Mesangial cell (primary cell): ENCODE data around the gene NAB2. TPM values are rescaled to one million over a fixed set of nuclear protein-coding genes. Genes with fewer than 3 reads are reported as not detected.

Experiments used
- total RNA-seq: library from RNA; depleted of rRNA; stranded (reverse); fragments of >200 nt; gene quantifications from 2 replicates; pipeline ENCODE4 v1.2.3, GENCODE V29; 2015

NAB2 gene
- 16.0 and 36.5 TPM in 2 replicates for total RNA-seq

GRCh38 chr12:57088354-57089270 is at the start of gene NAB2:
Gene NAB2 (plus strand): TSS chr12:57089114. CDS start chr12:57089272, 158 bp downstream.

GRCh38 chr12:57049890-57050289 is 39.0 kb upstream of the NAB2 start, which contains the start of gene MYO1A:
Gene MYO1A (minus strand): TSS chr12:57050129. CDS start chr12:57048323, 1,806 bp downstream.

GRCh38 chr12:57078519-57079404 is 10.2 kb upstream of the NAB2 start, which contains the start of gene NEMP1:
Gene NEMP1 (minus strand): TSS chr12:57078791. CDS start chr12:57078745, 46 bp downstream.

GRCh38 chr12:57111031-57111734 is 22.3 kb downstream of the NAB2 start, which contains the start of gene STAT6:
Gene STAT6 (minus strand): TSS chr12:57111362. CDS start chr12:57108278, 3,084 bp downstream.

GRCh38 chr12:57127726-57128518 is 39.0 kb downstream of the NAB2 start, which contains the start of gene LRP1:
Gene LRP1 (plus strand): TSS chr12:57128483. CDS start chr12:57128965, 482 bp downstream.

Other genes with a start within 250 kb of the NAB2 start
- gene SDR9C7, start 154.7 kb upstream of the NAB2 start, total RNA-seq: not detected in 2 replicates
- gene RDH16, start 131.5 kb upstream of the NAB2 start, total RNA-seq: under 0.01 TPM in 1 of 2 replicates, not detected in the other
- gene ZBTB39, start 82.6 kb upstream of the NAB2 start, total RNA-seq: 4.1 and 4.9 TPM in 2 replicates
- not detected in 2 replicates for gene TAC3, start 72.6 kb upstream of the NAB2 start, total RNA-seq
- not detected in 2 replicates for gene MYO1A, start 39.0 kb upstream of the NAB2 start, total RNA-seq
- gene NEMP1, start 10.3 kb upstream of the NAB2 start, total RNA-seq: 2.4 and 10.9 TPM in 2 replicates
- 55.9 and 91.5 TPM in 2 replicates for gene STAT6, start 22.2 kb downstream of the NAB2 start, total RNA-seq
- gene LRP1, start 39.4 kb downstream of the NAB2 start, total RNA-seq: 24.0 and 100 TPM in 2 replicates
- gene LRP1-AS, start 58.5 kb downstream of the NAB2 start, total RNA-seq: not detected in 2 replicates
- gene NXPH4, start 127.7 kb downstream of the NAB2 start, total RNA-seq: 1.0 TPM in 1 of 2 replicates, not detected in the other
- gene SHMT2, start 140.6 kb downstream of the NAB2 start, total RNA-seq: 161 and 237 TPM in 2 replicates
- 0.63 TPM in 1 of 2 replicates, not detected in the other for gene STAC3, start 162.1 kb downstream of the NAB2 start, total RNA-seq